C4-2B (cell line): ENCODE data around the gene BRD4.

ENCODE experiments used
- H3K27ac ChIP-seq: fragments of 450-650 bp; 2 replicates; pipeline ENCODE4 v1.5.1; 2017
- ZFX ChIP-seq: fragments of 450-650 bp; IDR thresholded peaks from 2 replicates; pipeline ENCODE4 v1.6.1; 2017
- TF ChIP-seq, protein P1 (sequence below): fragments of 450-650 bp; conservative IDR thresholded peaks from 2 replicates; pipeline ENCODE4 v1.5.1; 2017; ENCODE audit warnings: mild to moderate bottlenecking

The BRD4 gene

DNA sequence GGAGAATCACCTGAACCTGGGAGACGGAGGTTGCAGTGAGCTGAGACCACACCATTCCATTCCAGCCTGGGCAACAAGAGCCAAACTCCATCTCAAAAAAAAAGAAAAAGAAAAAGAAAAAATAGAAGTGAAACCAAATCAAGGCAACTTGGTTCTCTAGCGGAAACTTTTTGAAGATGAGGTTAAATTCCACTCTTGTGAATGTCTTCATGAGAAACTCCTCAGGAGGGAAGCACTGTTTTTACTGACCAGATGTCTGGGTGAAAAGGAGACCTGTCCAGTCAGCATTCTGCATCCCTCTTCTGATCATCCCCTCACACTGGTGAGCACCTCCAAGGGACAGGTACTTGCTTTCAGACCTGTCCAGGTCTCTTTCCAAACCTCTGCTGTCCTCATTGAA is 15.8 kb downstream of the BRD4 start:
- TF ChIP-seq, protein P1, sequence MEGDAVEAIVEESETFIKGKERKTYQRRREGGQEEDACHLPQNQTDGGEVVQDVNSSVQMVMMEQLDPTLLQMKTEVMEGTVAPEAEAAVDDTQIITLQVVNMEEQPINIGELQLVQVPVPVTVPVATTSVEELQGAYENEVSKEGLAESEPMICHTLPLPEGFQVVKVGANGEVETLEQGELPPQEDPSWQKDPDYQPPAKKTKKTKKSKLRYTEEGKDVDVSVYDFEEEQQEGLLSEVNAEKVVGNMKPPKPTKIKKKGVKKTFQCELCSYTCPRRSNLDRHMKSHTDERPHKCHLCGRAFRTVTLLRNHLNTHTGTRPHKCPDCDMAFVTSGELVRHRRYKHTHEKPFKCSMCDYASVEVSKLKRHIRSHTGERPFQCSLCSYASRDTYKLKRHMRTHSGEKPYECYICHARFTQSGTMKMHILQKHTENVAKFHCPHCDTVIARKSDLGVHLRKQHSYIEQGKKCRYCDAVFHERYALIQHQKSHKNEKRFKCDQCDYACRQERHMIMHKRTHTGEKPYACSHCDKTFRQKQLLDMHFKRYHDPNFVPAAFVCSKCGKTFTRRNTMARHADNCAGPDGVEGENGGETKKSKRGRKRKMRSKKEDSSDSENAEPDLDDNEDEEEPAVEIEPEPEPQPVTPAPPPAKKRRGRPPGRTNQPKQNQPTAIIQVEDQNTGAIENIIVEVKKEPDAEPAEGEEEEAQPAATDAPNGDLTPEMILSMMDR = no peak
- TF ChIP-seq ZFX = no peak
- no peak overlapping the region for H3K27ac ChIP-seq

DNA sequence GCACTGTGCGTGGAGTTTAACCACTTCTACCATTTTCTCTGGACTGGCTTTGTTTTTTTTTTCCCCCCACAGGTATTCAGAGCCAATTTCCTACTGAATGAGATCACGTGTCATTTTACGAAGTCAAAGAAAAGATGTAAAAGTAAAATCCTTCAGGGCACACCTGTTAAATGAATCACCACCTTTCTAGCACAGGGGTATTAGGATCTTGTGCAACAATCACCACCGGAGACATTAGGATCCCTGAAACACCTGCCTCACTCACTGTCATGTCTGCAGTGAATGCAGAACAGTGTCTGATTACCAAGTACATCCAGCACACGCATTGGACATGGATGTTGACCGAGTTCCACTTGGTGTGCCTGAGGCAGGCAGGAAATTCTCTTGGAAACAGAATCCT is 17.2 kb downstream of the BRD4 start:
- H3K27ac ChIP-seq = no peak overlapping the region
- TF ChIP-seq, protein P1 = no peak
- no peak for TF ChIP-seq ZFX

DNA sequence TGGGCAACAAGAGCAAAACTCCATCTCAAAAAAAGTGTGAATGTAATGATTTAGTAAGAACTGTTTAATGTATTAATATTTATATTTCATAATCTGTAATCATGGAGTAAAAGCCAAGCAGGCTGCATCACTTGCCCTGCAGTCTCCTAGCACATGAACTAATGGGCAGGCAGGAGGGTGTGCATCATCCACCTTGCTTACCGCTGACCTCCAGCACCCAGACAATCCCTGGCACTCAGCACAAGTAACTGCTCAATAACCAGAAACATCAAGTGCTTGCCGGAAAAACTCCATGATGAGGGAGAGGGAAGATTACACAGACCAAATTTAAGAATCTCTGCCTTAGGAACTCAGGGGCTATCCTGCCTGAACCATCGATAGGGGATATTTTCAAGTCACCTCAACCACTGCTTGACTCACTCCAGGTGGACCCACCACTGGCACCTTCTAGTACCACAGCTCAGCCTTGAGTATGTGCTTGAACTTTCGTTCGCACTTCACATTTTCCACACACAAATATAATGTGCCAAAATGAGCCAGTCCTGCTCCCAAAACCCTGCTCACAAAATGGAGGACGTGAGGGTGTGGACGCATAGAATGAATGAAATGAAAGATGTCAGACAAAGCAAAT is 18.6 kb downstream of the BRD4 start:
- TF ChIP-seq, protein P1 = no peak
- no peak for TF ChIP-seq ZFX
- no peak overlapping the region for H3K27ac ChIP-seq

DNA sequence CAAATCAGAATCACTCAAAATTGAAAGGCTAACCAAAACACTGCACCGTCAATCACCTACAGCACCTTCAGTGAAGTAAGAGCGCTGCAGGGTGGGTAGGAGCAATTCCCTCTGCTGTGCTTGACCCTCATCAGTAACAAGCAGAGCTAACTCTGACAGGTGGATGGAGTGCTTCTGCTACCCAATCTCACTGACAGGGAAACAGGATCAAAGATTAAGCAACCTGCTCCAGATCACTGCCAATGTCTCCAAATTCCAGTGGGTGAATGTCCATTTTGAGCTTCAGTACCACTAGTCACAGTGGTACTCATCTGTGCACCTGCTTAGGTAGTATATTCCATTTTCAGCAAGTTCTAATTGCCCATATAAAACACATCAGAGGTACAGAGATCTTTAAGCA is 25.2 kb downstream of the BRD4 start:
- H3K27ac ChIP-seq = peak overlapping the region; percentile 22; the same call in 1 of the 2 replicates
- no peak for TF ChIP-seq ZFX
- TF ChIP-seq, protein P1 = no peak

DNA sequence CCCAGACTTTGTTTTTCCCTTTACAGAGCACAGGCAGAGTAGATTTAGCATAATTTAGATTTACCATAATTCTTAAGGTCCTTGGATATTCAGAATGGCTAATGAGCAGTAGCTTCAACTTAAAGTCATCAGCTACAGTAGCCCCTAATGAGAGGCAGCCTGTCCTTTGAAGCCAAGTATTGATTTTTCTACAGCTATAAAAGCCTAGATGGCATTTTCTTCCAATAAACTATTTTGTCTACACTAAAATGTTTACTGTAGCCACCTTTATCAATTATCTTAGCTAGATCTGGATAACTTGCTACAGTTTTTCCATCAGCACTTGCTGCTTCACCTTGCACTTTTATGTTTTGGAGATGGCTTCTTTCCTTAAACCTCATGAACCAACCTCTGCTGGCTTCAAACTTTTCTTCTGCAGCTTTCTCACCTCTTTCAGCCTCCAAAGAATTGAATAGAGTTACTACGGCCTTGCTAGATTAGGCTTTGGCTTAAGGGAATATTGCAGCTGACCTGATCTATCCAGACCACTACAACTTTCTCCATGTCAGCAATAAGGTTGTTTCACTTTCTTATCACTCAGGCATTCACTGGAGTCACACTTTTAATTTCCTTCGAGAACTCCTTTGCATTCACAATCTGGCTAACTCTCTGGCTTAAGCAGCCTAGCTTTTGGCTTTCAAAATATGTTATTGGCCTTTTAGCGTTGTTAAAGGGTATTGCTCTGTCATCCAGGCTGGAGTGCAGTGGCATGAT is 26.6 kb downstream of the BRD4 start:
- H3K27ac ChIP-seq = peak overlapping the region; percentile 16
- TF ChIP-seq, protein P1 = no peak
- no peak for TF ChIP-seq ZFX

DNA sequence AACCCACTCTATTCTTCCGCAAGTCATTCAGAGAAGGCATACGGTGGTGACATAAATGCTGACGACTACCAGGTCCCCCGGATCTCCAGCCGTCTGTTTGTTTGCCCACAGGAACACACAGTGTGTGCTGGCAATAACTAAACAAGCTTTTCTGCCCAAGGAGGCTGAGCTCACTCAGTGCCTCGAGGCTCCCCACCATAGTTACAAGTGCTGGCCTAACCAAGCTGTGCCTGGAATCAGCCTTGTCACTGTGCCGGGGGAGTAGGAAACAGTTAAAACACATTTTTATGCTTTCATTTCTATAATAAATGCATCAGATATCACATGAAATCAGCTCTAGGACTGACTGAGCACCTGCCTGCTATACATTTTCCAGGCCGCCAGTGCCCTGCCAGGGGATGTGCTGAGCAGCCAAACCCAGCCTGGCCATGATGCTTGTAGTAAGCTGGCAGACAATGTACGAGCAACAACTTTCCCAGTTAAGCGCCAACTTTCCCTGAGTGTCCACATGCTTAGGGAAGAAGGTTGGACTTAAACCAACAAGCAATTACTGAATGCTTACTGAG is 28.1 kb downstream of the BRD4 start:
- no peak for TF ChIP-seq ZFX
- TF ChIP-seq, protein P1 = no peak
- peak overlapping the region; percentile 74 for H3K27ac ChIP-seq
